Esophagus squamous epithelium (tissue), 5 donors: Measurements from ENCODE around the gene HS3ST3A1. TPM values are rescaled to one million over a fixed set of nuclear protein-coding genes. Genes with fewer than 3 reads are reported as not detected.
"Not testable (repeated sequence)": the region's sequence is repeated elsewhere in the genome, so short reads cannot be mapped to it uniquely, and the experiment has no call there.

ENCODE experiments used
- DNase-seq: peaks from one replicate; lab custom pipeline; 2025; lab: John Stamatoyannopoulos, UW
- H3K27ac ChIP-seq, 4 donors: fragments of 200-600 bp; sonication (generic); one replicate each; pipeline ENCODE4 v1.5.1; 2016 to 2019; ENCODE audit warnings: mild to moderate bottlenecking in 1 of 4
- H3K27me3 ChIP-seq, 4 donors: fragments of 200-600 bp; sonication (generic); 1 replicate in 3 of 4; 2 replicates in 1 of 4; pipeline versions ENCODE4 v1.5.1 to v1.6.0; 2017 to 2021; ENCODE audit warnings: antibody characterized with exemption in 1 of 4
- H3K36me3 ChIP-seq, 3 donors: fragments of 200-600 bp; sonication (generic); one replicate each; pipeline ENCODE4 v1.5.1; 2016 to 2019
- H3K4me1 ChIP-seq, 3 donors: fragments of 200-600 bp; sonication (generic); one replicate each; pipeline ENCODE4 v1.5.1; 2017 to 2019
- H3K4me3 ChIP-seq, 4 donors: fragments of 200-600 bp; sonication (generic); 1 replicate in 3 of 4; 2 replicates in 1 of 4; pipeline ENCODE4 v1.5.1; 2016 to 2019; ENCODE audit warnings: mild to moderate bottlenecking in 2 of 4, moderate library complexity in 1 of 4
- H3K9me3 ChIP-seq, 3 donors: fragments of 200-600 bp; sonication (generic); one replicate each; pipeline ENCODE4 v1.5.1; 2016 to 2019
- CTCF ChIP-seq, 6 experiments: fragments of 450-650 bp in 4 of 6; fragments of 200-600 bp in 2 of 6; sonication (generic) in 2 of 6; IDR thresholded peaks; one replicate each; pipeline ENCODE4 v1.5.1; 2016 to 2019; ENCODE audit warnings: antibody characterized with exemption in 6 of 6, mild to moderate bottlenecking in 4 of 6, moderate library complexity in 4 of 6
- POLR2A ChIP-seq, 4 donors: fragments of 450-650 bp; IDR thresholded peaks; one replicate each; pipeline ENCODE4 v1.6.1; 2017; ENCODE audit warnings: antibody characterized with exemption in 4 of 4, mild to moderate bottlenecking in 4 of 4, moderate library complexity in 3 of 4
- WGBS, 2 donors: methylation state at CpG; one replicate each; pipeline ENCODE4 v1.1.5; 2018; 5-methylcytosine and 5-hydroxymethylcytosine counted together
- intact Hi-C: fragments of 100-400 bp; cut with DNase I; formaldehyde crosslinking; loops from one replicate; pipeline ENCODE4 v1.15.0; 2022
- total RNA-seq, 4 donors: library from RNA; depleted of rRNA; stranded (reverse); fragments of >200 nt; gene quantifications; one replicate each; pipeline ENCODE4 v1.1.0, GENCODE V29; 2016
- donor health status: DM: yes; HTN: yes; CAD: no.

The HS3ST3A1 gene
- total RNA-seq, 4 donors from 2014 or later: 12.0 to 17.5 (median 14.1) TPM

GRCh38 chr17:13550291-13550690 is 51.4 kb downstream of the HS3ST3A1 start:
- WGBS, 2 donors: 87 to 91% methylated on average over 4 to 5 of the region's 6 CpGs
- H3K27me3 ChIP-seq: no peaks in the 10 kb centered on the region
- H3K27ac ChIP-seq: no peak overlapping the region
- DNase-seq: no peak
- H3K9me3 ChIP-seq: peaks cover 0 to 4% (median 0%) of the 10 kb centered on the region in 3 donors
- intact Hi-C loops: no loop called here
- no peaks in the 10 kb centered on the region for H3K36me3 ChIP-seq
- no peaks in the 10 kb centered on the region for H3K4me1 ChIP-seq
- no peak overlapping the region for H3K4me3 ChIP-seq
- TF ChIP-seq CTCF (IDR thresholded peaks at IDR 0.05) (no peak), POLR2A (IDR thresholded peaks at IDR 0.05) (no peak)

GRCh38 chr17:13548576-13548975 is 53.2 kb downstream of the HS3ST3A1 start:
- H3K4me3 ChIP-seq, H3K36me3 ChIP-seq, H3K4me1 ChIP-seq, H3K27ac ChIP-seq, intact Hi-C loops, H3K27me3 ChIP-seq, H3K9me3 ChIP-seq, DNase-seq: not testable (repeated sequence)
- WGBS, 2 donors: 81 to 94% methylated on average over 6 of the region's 6 CpGs

- Histone ChIP-seq H3K27me3 (no peaks in the 10 kb centered on the region), H3K4me1 (peaks cover 0 to 9% (median 0%) of the 10 kb centered on the region in 3 donors), H3K9me3 (peaks cover 0 to 4% (median 0%) of the 10 kb centered on the region in 3 donors), H3K4me3 (no peak overlapping the region), H3K36me3 (no peaks in the 10 kb centered on the region), H3K27ac (no peak overlapping the region)
- intact Hi-C loops: no loop called here
- no peak for TF ChIP-seq POLR2A (IDR thresholded peaks at IDR 0.05)
- DNase-seq: no peak
- WGBS, 2 donors: 88 to 91% methylated on average over 2 of the region's 2 CpGs
Measured at GRCh38 chr17:13546851-13547250, 54.9 kb downstream of the HS3ST3A1 start.

GRCh38 chr17:13545941-13546340 is 55.8 kb downstream of the HS3ST3A1 start:
- Histone ChIP-seq H3K4me1 (peaks cover 0 to 9% (median 0%) of the 10 kb centered on the region in 3 donors), H3K4me3 (no peak overlapping the region), H3K27ac (no peak overlapping the region), H3K36me3 (no peaks in the 10 kb centered on the region), H3K9me3 (peaks cover 0 to 4% (median 0%) of the 10 kb centered on the region in 3 donors), H3K27me3 (no peaks in the 10 kb centered on the region)
- TF ChIP-seq POLR2A (IDR thresholded peaks at IDR 0.05): no peak
- TF ChIP-seq CTCF (IDR thresholded peaks at IDR 0.05): no peak
- DNase-seq: no peak
- intact Hi-C loops: no loop called here
- 61 to 73% methylated on average over 8 of the region's 8 CpGs for WGBS, 2 donors

GRCh38 chr17:13544765-13545164 is 57.0 kb downstream of the HS3ST3A1 start:
- whole genome bisulfite sequencing, 2 donors: 61 to 72% methylated on average over 9 of the region's 9 CpGs
- Histone ChIP-seq H3K27me3 (no peaks in the 10 kb centered on the region), H3K9me3 (peaks cover 0 to 4% (median 0%) of the 10 kb centered on the region in 3 donors), H3K27ac (no peak overlapping the region), H3K4me3 (no peak overlapping the region), H3K4me1 (peaks cover 0 to 16% (median 0%) of the 10 kb centered on the region in 3 donors), H3K36me3 (no peaks in the 10 kb centered on the region)
- intact Hi-C loops: no loop called here
- no peak for TF ChIP-seq POLR2A (IDR thresholded peaks at IDR 0.05)
- TF ChIP-seq CTCF (IDR thresholded peaks at IDR 0.05): no peak
- no peak for DNase-seq

GRCh38 chr17:13544292-13544691 is 57.4 kb downstream of the HS3ST3A1 start:
- Histone ChIP-seq H3K4me1 (peaks cover 0 to 16% (median 0%) of the 10 kb centered on the region in 3 donors), H3K36me3 (no peaks in the 10 kb centered on the region), H3K27ac (peak overlapping the region in 1 of 4 donors; percentile 52), H3K27me3 (no peaks in the 10 kb centered on the region), H3K9me3 (peaks cover 0 to 4% (median 0%) of the 10 kb centered on the region in 3 donors), H3K4me3 (no peak overlapping the region)
- 16 to 30% methylated on average over 6 to 7 of the region's 7 CpGs for WGBS, 2 donors
- intact Hi-C loops: no loop called here
- no peak for TF ChIP-seq CTCF (IDR thresholded peaks at IDR 0.05)
- no peak for TF ChIP-seq POLR2A (IDR thresholded peaks at IDR 0.05)
- DNase-seq: no peak
